ENCODE data around the gene COMMD9.

Gene COMMD9

DNA sequence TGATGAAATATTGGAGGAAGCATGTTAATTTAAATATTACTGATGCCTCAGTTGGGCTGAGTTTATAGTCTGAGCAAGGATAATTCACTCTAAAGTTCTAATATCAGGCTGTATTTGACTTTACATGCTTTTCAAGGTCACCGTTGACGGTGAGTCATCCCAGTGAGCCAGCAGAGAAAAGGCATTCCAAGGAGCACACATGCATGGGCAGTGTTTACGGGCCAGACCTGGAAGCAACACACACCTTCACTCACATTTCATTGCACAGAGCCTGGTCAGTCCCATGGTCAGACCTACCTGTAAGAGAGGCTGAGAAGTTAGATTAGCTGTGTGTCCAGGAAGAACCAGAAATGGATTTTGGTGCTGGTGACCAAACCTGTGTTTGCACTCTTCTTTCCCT is 53.5 kb downstream of the COMMD9 start:
- no peaks in the 10 kb centered on the region for H3K9me3 ChIP-seq (ENCODE audit: low read length)
- H3K4me3 ChIP-seq (ENCODE audit: low read depth, low read length, poor library complexity, severe bottlenecking): no peak overlapping the region
- no peak overlapping the region for H2AFZ ChIP-seq (ENCODE audit: low read length)
- H3K9me2 ChIP-seq (ENCODE audit: low read depth, low read length): no peaks in the 10 kb centered on the region
- TF ChIP-seq CTCF (IDR thresholded peaks at IDR 0.05; ENCODE audit: low read length) (no peak), EZH2 (IDR thresholded peaks at IDR 0.05; ENCODE audit: borderline replicate concordance, low read length) (no peak)
- no peak overlapping the region for H3K27ac ChIP-seq (ENCODE audit: low read depth, low read length, poor library complexity, severe bottlenecking)
- no peaks in the 10 kb centered on the region for H3K36me3 ChIP-seq (ENCODE audit: insufficient read depth, low read length)
- no peaks in the 10 kb centered on the region for H3F3A ChIP-seq (ENCODE audit: insufficient read depth, low read length)
- no peaks in the 10 kb centered on the region for H3K27me3 ChIP-seq (ENCODE audit: insufficient read depth, low read length)
- no peak overlapping the region for H3K4me2 ChIP-seq (ENCODE audit: low read length)
- H3K79me2 ChIP-seq (ENCODE audit: insufficient read depth, low read length): no peaks in the 10 kb centered on the region
- H3K4me1 ChIP-seq (ENCODE audit: insufficient read depth, low read length, severe bottlenecking): no peaks in the 10 kb centered on the region
- H3K9ac ChIP-seq (ENCODE audit: low read length): no peak overlapping the region
- H4K20me1 ChIP-seq (ENCODE audit: insufficient read depth, low read length): no peaks in the 10 kb centered on the region

GRCh38 chr11:36234825-36235224 is 54.4 kb downstream of the COMMD9 start:
- H3K9ac ChIP-seq (ENCODE audit: low read length): no peak overlapping the region
- H3K27ac ChIP-seq (ENCODE audit: low read depth, low read length, poor library complexity, severe bottlenecking): no peak overlapping the region
- H2AFZ ChIP-seq (ENCODE audit: low read length): no peak overlapping the region
- H3K9me3 ChIP-seq (ENCODE audit: low read length): no peaks in the 10 kb centered on the region
- H4K20me1 ChIP-seq (ENCODE audit: insufficient read depth, low read length): no peaks in the 10 kb centered on the region
- no peak overlapping the region for H3K4me3 ChIP-seq (ENCODE audit: low read depth, low read length, poor library complexity, severe bottlenecking)
- H3F3A ChIP-seq (ENCODE audit: insufficient read depth, low read length): no peaks in the 10 kb centered on the region
- no peaks in the 10 kb centered on the region for H3K4me1 ChIP-seq (ENCODE audit: insufficient read depth, low read length, severe bottlenecking)
- no peak for TF ChIP-seq CTCF (IDR thresholded peaks at IDR 0.05; ENCODE audit: low read length)
- no peak for TF ChIP-seq EZH2 (IDR thresholded peaks at IDR 0.05; ENCODE audit: borderline replicate concordance, low read length)
- H3K27me3 ChIP-seq (ENCODE audit: insufficient read depth, low read length): no peaks in the 10 kb centered on the region
- no peak overlapping the region for H3K4me2 ChIP-seq (ENCODE audit: low read length)
- H3K79me2 ChIP-seq (ENCODE audit: insufficient read depth, low read length): no peaks in the 10 kb centered on the region
- no peaks in the 10 kb centered on the region for H3K9me2 ChIP-seq (ENCODE audit: low read depth, low read length)
- H3K36me3 ChIP-seq (ENCODE audit: insufficient read depth, low read length): no peaks in the 10 kb centered on the region

GRCh38 chr11:36233204-36233603 is 56.0 kb downstream of the COMMD9 start:
- no peak for TF ChIP-seq EZH2 (IDR thresholded peaks at IDR 0.05; ENCODE audit: borderline replicate concordance, low read length)
- TF ChIP-seq CTCF (IDR thresholded peaks at IDR 0.05; ENCODE audit: low read length): no peak
- H3F3A ChIP-seq (ENCODE audit: insufficient read depth, low read length): no peaks in the 10 kb centered on the region
- H3K27ac ChIP-seq (ENCODE audit: low read depth, low read length, poor library complexity, severe bottlenecking): no peak overlapping the region
- H3K36me3 ChIP-seq (ENCODE audit: insufficient read depth, low read length): no peaks in the 10 kb centered on the region
- H3K4me3 ChIP-seq (ENCODE audit: low read depth, low read length, poor library complexity, severe bottlenecking): no peak overlapping the region
- no peaks in the 10 kb centered on the region for H4K20me1 ChIP-seq (ENCODE audit: insufficient read depth, low read length)
- H3K9me3 ChIP-seq (ENCODE audit: low read length): no peaks in the 10 kb centered on the region
- H3K27me3 ChIP-seq (ENCODE audit: insufficient read depth, low read length): no peaks in the 10 kb centered on the region
- no peak overlapping the region for H3K9ac ChIP-seq (ENCODE audit: low read length)
- H3K9me2 ChIP-seq (ENCODE audit: low read depth, low read length): no peaks in the 10 kb centered on the region
- no peak overlapping the region for H2AFZ ChIP-seq (ENCODE audit: low read length)
- H3K79me2 ChIP-seq (ENCODE audit: insufficient read depth, low read length): no peaks in the 10 kb centered on the region
- H3K4me1 ChIP-seq (ENCODE audit: insufficient read depth, low read length, severe bottlenecking): no peaks in the 10 kb centered on the region
- no peak overlapping the region for H3K4me2 ChIP-seq (ENCODE audit: low read length)

Measured in OCI-LY1 (cell line).